Fibroblast of skin of right biceps (primary cell): ENCODE data around the gene NEMP2.

ENCODE experiments used
- DNase-seq: peaks from one replicate; pipeline ENCODE4 v3.0.0-alpha.2; 2013

The NEMP2 gene

DNA sequence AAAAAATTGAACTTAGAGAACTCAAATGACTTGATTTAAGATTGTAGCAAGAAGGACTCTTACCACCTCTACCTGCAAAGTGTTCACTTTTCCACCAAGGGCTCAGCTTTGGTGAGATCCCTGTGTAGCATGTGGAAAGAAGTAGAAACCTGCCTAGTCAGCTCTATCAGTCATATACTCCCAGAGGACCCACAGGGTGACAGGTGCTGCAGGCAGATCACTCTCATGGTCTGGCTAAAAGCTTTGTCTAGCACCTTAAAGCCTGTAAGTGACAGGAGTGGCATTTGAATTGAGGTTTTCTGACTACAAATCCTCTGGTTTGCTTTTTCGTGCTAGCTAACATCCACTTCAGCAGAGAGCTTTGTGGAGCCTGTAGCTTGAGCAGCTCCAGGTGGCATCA is 18.7 kb upstream of the NEMP2 start:
- no peak for DNase-seq

DNA sequence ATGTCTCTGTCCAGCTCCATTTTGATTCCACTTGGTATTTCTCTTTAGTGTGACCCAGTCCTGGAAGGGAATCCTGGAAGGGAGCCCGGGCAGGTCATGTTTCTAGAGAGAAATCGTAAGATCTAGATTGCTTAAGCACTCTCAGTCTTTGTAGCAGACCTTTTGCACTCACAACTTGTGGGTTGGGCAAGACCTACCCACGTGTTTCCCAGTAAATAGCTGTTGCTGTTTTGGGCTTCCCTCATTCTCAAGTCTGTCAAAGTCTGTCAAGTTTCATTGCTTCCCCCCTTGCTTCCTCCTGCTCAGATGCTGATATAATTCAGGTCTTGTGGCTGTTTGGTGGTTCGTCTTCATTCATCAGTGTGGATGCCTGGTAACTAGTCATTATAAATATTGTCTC is 17.4 kb upstream of the NEMP2 start:
- DNase-seq = no peak

DNA sequence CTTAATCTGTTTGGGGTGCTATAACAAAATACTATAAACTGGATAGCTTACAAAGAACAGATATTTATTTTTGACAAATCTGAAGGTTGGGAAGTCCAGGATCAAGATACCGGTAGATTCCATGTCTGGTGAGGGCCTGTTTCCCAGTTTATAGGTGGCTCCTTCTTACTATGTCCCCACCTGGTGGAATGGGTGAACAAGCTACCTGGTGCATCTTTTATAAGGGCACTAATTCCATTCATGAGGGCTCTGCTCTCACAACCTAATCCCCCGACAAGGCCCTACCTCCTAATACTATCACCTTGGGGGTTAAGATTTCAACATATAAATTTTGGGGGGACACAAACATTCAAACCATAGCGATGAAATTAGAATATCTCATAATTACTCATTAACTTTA is 15.6 kb upstream of the NEMP2 start:
- no peak for DNase-seq

DNA sequence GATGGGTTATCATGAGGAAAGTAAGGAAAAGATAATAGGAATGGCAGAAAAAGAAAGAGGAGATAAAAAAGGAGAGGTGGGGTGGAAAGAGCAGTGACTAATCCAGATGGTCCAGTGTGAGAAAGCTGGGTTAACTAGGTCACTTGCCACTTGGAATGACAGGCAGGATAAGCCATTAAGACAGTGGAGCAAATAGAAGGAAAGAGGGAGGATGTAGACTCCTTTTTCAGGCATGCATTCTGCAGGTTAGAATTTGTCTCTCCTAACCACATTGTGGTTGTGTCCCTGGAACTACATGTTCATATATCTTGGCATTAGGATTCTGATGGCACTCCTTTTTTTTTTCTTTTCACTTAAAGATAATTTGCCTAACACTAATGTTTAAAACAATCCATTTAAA is 13.4 kb upstream of the NEMP2 start:
- no peak for DNase-seq

DNA sequence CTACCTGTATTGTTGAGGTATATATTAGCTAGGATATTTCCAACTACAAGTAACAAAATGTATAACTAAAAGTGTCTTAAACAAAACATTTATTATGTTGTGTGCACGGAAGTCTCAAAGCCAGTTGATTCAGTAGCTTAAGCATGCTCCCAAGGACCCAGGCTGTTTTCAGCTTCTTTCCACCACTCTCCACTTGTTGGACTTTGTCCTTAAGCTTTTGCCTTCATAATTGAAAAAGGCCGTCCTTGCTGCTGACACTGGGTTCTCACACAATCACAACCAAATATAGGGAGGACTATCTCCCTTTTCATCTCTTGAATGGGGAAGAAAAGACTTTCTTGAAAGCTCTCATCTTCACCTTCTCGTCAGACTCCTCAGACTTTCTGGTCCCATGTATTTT is 12.2 kb upstream of the NEMP2 start:
- no peak for DNase-seq

DNA sequence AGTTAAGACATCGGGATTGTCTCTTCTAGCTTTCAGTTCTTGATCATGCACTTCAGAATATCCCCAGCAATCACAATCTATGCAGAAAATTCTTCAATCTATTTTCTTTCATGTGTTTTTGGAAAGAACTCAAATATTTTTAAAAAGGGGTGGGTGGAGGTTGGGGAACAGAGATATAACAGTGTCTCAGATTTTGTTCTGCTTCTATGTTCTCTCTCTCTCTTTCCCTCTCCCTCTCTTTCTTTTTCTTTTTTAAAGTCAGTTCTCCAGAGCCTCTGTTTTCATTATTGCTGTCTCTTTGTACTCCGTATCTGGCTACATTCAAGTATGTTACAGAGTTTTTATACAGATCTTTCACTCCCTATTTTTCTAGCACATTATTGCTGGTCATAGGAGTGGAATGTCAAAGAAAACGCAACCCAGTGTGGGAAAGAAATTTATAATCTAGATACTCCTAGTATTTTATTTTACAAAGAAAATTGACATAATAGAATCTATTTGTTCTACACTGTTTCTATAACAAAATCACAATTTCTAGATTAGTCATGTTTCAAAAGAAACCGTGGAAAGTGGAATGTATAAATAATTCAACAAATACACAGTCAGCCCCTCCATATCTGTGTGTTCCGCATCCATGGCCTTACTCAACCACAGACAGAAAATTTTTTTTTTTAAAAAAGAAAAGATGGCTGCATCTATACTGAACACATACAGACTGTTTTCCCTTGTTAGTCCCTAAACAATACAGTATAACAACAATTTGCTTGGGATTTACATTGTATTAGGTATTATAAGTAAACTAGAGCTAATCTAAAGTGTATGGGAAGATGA is 11.2 kb upstream of the NEMP2 start:
- DNase-seq = peak; percentile 39

DNA sequence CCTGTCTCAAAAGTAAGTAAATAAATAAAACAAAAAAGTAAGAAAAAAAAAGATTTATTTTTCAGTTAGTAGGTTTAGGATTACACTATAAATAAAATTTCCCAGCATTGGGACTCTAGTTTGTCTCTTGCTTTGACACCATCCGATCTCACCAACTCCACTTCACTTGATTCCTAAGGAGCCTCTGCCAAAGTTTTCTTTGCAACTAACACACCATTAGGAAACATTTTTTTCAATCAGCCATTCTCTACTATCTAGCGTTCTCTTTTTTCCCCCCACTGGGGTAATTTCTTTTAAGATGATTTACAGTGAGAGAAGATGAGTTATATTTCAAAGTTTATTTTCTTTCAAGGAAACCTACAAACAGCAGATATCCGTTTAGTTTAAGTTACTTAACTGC is 10.6 kb upstream of the NEMP2 start:
- no peak for DNase-seq

DNA sequence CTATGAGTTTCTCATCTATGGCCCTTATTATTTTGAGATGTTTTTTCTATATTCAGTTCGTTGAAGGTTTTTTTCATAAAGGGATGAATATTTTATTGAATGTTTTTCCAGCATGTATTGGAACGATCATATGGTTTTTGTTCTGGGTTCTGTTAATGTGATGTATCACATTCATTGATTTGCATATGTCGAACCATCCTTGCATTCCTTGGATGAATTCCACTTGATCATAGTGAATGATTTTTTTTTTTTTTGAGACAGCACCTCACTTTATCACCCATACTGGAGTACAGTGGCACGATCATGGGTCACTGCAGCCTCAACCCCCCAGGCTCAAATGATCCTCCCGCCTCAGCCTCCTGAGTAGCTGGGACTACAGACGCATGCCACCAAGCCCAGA is 5.5 kb upstream of the NEMP2 start:
- no peak for DNase-seq

DNA sequence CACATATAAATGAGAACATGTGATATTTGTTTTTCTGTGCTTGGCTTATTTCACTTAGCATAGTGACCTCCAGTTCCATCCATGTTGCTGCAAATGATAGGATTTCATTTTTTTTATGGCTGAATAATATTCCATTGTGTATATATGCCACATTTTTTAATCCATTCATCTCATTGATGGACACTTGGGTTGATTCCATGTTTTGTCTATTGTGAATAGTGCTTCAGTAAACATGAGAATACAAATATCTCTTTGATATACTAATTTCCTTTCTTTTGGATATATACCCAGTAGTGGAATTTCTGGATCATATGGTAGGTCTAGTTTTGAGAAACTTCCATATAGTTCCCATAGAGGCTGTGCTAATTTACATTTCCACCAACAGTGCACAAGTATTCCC is 3.7 kb upstream of the NEMP2 start:
- no peak for DNase-seq

DNA sequence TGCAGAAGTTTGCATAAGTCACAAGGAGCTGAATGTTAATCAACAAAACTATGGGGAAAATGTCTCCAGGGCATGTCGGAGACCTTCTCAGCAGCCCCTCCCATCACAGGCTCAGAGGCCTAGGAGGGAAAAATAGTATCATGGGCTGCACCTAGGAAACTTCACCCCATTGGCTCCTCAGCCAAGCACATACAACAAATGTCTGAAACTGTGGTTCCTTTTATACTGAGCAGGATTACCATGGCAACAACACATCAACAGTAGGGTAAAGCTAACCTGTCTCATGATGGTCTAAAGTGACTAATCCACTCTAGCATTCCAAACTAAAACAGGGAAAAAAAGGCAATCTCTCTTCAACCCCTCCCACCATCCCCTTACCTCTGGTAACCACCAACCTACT is 3.2 kb upstream of the NEMP2 start:
- peak; percentile 36 for DNase-seq

DNA sequence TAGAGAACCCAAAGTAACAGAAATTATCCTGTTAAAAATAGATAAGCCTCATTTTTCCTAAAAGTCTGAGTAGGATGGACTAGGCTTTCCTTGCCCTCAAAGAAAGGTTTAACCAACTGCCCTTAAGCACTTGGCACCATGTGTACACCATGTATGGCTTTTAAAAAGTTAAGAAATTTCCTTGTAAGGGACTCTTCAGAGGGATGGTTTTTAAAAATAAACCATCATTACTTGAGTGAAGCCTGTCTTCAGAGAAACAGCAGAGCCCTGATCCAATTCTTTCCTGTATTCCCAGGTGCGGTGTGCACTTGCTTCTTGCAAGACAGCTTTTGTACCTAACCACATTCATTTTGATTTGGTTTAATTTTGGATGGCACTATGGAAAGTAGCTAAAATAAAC is 1.1 kb upstream of the NEMP2 start:
- no peak for DNase-seq

DNA sequence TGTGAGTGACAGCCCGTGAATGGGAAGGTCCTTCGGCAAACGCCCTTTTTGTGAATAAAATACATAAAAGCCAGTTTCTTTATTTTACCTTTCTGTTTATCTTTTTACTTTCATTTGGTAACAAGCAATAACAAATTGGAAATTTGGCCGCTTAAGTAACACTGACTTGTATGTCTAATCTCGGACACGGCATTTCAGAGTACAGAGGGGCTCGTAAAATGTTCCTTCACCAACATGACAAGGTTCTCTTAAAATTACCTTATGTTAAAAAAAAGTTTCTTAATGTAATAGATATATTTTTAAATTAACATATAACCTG is 558 bp upstream of the NEMP2 start:
- DNase-seq = no peak

DNA sequence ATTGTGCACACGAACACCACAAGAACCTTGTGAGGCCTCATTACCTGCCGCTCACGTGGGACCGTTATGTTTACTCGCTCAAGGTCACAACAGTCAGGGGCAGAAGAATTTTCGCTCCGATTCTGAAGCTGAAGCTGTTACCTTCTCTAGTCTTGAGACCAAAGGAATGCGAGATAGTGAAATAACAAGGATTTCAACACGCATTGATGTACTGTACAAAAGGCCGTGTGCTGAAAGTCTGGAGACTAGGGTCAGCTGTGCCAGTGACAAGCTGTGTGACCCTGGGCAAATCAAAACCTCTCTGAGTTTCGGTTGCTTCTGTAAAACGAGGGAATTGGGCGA is 583 bp downstream of the NEMP2 start:
- DNase-seq = no peak

DNA sequence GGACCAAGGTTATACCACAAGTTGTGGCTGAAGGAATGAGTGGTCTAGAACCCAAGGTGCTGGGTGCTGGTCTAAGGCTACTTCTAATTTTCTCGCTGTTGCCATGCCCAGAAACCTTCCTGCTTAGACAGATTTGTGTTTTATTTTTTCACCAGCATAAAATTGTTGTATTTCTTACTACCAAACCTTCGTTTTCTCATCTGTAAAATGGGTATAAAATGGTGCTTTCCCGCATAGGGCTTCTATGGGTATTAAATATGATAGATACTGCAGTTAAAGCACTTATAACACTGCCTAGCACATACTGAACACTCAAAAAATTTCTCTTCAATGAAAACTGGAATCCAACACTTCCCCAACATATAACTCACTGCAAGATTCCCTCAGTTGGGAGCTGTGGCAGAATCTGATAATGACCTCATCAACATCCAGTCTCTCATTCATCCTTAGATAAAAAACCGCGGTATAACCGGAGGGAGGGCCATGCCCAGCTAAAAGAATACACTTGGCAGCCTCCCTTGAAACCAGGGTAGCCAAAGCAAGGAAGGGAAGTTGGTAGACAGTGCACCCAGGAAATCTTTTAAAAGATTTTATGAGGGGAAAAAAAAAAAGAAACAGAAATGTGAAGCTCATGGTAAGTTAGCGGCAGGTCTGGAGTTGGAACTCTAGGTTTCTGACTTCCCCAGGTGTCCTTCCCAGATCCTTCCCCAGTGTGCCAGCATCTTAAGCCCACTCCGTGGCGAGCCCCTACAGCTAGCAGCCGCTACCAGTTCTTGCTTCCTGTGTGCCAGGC is 1.2 kb downstream of the NEMP2 start:
- peak; percentile 15 for DNase-seq

DNA sequence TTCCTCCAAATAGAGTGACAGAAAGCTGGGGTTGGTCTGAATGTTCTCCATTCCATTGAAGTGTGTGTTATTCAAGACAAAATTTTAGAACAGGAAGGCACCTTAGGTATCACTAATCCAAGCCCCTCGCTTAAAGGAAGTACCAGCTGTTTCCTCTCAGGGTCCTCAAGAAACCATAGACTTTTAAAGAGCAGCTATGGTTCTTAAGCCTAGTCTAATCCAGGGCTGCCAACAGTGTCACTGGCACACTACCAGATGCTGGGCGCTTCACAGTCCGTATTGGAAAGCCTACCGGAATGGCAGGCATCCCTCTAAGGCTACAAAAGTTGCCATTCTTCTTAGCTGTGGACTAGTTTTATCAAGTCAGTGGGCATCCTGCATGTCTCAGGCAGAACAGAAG is 1.9 kb downstream of the NEMP2 start:
- DNase-seq = no peak

DNA sequence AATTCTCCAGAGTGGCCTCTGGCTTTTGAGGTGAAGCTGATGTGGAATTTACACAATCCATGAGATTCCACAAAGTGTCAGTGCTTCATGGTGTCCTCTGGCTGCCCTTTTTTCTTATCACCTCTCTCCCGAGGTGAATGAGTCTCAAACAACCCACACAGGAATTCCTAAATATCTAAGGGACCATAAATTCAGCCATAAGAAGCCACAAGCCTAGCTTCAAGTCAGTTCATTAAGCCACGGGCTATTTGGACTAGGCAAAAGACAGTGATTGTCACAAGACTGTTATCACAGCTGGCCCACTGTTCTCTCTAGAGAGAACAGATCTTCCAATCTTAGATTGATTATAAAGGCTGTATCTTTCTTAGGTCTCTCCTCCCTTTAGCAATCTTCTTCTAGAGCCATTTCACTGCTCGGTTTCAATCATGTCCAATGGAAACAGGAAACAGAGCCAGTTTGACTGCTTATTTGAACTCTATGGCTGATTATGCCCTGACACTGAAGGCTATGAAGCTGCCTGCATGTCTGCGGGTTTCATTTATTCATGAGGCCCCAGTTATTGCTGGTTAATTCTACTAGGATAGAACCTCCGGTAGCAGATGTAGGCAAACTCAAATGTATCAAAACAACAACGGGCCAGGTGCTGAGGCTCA is 4.1 kb downstream of the NEMP2 start:
- peak; percentile 76 for DNase-seq

DNA sequence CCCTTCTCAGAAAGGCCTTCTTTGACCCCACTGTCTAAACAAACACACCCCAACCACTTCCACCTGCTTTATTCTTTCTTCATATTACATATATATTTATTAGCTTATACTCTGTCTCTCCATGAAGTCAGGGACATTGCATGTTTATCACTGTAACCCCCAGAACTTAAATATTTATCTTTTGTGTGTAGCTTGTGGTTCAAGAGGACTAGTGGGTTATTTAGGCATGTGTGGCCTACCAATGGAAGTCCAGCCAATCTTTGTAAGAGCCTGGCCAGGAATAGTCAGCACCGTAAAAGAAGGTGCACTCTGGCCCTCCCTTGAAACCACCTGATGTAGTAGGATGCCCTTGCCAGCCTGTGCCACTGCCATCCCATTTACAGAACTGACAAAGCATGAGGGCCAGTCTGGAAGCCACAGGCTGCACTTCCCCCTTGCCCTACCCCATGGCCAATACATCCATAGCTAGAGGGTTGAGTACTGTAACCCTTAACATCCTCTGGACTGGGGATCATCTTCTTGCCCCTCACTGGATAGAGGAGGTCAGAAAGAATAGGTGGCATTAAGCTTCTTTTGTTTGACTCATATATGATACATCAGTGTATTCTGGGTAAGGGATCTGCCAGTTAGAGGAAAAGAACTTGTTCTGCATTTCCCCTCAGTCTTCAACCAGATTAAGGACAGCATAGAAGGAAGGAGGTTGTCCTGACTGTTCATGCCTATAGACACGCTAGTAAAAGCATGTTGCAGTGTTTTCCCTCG is 4.9 kb downstream of the NEMP2 start:
- no peak for DNase-seq

DNA sequence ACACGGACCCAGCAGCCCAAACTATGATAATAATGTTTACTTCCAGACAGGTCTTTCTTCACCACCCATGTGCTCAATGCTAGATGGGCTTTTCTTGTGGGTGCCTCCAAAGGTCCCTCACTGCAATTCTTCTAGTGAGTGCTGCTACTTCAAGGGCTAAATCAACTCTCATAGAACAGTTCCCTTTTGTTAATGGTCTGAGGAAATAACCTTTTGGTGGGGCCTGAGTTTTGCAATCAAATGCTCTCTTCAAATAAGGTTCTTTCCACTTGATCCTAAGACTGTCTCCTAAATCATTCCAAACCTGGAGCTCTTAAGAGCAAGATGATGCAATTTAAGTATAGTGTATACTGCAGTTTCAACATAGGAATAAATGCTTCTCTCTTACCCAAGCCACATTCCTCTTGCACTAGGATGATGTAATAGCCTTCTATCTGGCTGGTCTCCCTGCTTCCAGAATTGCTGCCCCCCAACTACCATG is 6.0 kb downstream of the NEMP2 start:
- peak; percentile 60 for DNase-seq

DNA sequence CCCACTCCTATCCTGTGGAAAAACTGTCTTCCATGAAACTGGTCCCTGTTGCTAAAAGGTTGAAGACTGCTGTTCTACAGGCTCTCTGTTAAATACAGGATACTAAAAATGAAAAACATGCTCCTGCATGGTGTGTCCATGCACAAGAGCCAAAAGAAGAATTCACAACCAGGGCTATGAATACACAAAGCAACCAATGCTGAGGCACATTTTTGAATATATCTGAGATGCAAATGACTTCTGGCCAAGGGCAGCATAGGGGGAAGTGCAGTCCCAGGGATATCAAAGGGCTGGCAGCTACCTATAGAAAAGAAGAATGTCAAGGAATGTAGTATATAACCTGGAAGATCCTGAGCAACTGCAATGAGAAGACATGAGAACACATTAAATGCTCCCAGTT is 6.6 kb downstream of the NEMP2 start:
- no peak for DNase-seq

DNA sequence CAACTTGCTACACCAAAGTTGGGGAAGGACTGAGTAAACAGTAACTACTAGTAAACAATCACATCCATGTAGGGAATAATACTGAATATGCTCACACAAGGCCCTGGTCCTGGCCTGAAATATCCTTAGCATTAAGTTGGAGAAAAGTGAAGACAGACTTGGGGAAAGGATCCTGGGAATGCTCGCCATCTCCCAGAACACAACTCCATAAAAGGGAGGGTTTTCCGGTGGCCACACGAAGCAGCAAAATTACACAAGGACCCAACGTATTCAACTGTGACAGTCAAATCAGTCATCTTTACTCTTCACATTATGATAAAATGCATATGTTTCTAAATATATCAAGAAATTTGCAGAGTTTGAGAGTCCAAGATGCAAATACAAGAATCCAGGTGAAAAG is 7.3 kb downstream of the NEMP2 start:
- DNase-seq = no peak

DNA sequence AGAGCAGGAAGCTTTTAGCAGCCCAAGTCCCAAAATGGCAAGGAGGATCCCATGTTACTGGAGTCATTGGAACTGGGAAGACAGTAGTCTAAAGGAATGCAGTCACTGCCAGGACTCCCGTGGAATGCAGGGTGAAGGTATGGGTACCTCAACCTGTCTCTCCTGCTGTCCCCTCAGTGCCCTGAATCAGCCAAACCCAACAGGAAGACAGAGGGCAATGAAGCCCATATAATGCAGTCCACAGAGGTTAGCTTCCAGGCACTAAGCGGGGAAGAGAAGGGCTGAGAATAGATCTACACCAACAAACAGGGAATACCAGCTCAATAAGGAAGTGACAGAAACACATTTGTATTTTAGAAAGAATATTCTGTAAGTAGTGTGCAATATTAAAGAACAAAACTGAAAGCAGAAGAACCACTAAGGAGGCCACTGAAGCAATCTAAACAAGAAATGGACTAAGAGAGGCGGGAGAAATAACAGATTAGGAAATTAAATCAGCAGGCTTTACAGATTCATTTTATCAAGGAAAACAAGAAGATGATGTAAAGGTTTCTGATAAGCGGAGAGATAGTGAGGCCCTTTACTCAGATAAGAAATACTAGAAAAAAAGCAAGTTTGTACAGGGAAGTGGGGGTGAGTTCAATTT is 8.3 kb downstream of the NEMP2 start:
- no peak for DNase-seq

DNA sequence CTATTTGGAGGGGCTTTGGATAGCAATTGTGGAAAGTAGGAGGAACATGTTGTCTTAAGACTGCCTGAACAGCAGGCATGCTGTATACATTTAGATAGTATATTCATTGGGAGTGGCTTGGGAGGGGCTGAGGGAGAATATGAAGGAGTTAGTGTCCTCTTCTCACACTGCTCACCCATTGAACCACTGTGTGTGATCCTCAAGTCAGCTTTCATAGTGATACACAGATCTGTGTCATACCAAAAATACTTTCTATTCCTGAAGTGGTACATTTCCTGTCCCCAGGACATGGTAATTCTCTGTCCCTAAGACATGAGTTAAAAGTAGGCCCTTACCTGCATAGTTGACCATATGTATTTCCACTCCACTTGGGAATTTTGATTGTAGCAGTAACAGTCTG is 9.6 kb downstream of the NEMP2 start:
- no peak for DNase-seq
